Measurements from ENCODE around the gene SKAP1.

DNA sequence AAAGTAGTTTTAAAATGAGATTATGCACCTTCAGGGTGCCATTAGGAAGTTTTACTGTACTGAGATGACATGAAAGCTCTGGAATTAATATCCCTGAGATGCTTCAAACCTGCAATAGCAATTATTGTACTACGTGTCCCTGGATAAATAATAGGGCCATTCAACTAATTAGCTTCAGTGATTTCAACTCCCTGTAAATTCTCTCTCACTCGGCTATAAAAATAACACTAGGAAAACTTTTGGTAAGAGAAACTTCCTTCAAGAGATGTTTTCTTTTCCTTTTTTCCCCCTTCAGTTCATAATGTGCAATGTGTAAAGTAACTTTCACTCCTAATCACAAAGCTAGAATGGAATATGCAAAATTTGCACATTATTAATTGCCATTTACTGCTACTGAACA lies 176.0 kb downstream of the SKAP1 start:
- TF ChIP-seq, protein P1, sequence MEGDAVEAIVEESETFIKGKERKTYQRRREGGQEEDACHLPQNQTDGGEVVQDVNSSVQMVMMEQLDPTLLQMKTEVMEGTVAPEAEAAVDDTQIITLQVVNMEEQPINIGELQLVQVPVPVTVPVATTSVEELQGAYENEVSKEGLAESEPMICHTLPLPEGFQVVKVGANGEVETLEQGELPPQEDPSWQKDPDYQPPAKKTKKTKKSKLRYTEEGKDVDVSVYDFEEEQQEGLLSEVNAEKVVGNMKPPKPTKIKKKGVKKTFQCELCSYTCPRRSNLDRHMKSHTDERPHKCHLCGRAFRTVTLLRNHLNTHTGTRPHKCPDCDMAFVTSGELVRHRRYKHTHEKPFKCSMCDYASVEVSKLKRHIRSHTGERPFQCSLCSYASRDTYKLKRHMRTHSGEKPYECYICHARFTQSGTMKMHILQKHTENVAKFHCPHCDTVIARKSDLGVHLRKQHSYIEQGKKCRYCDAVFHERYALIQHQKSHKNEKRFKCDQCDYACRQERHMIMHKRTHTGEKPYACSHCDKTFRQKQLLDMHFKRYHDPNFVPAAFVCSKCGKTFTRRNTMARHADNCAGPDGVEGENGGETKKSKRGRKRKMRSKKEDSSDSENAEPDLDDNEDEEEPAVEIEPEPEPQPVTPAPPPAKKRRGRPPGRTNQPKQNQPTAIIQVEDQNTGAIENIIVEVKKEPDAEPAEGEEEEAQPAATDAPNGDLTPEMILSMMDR (IDR thresholded peaks at IDR 0.05; ENCODE audit: insufficient read depth, low read length, poor library complexity, severe bottlenecking) = no peak
- TF ChIP-seq EZH2phosphoT487 (conservative IDR thresholded peaks at IDR 0.05; ENCODE audit: low read length) = no peak

Data from SU-DHL-6 (cell line).